GM21528 (cell line): ENCODE data around the gene BEND7.

Source experiments
- ATAC-seq: cut with Tn5 transposase; IDR thresholded peaks from one replicate; pipeline ENCODE4 v1.9.1; 2021; ENCODE audit warnings: mild to moderate bottlenecking, moderate library complexity; ENCODE audit not compliant: unreplicated experiment, low FRiP score

Gene BEND7

GRCh38 chr10:13392701-13393100 lies 136.1 kb downstream of the BEND7 start:
- no peak for ATAC-seq
